Sigmoid colon (tissue), 4 donors: ENCODE data around the gene BIRC2.

ENCODE experiments used
- POLR2A ChIP-seq, 2 donors: fragments of 450-650 bp; IDR thresholded peaks; one replicate each; pipeline ENCODE4 v1.6.1; 2016; ENCODE audit warnings: antibody characterized with exemption in 2 of 2, mild to moderate bottlenecking in 2 of 2, moderate library complexity in 2 of 2
- POLR2AphosphoS5 ChIP-seq, 4 donors: sonication (generic); formaldehyde crosslinking; IDR thresholded peaks; one replicate each; pipeline ENCODE4 v1.6.1; 2017; ENCODE audit warnings: antibody characterized with exemption in 4 of 4
- TF ChIP-seq, protein P1 (sequence below), 4 experiments: fragments of 450-650 bp in 3 of 4; fragments of 200-600 bp in 1 of 4; IDR thresholded peaks; one replicate each; pipeline ENCODE4 v1.5.1; 2016 to 2019; ENCODE audit warnings: antibody characterized with exemption in 4 of 4, mild to moderate bottlenecking in 3 of 4, moderate library complexity in 2 of 4

- TF ChIP-seq, protein P1, sequence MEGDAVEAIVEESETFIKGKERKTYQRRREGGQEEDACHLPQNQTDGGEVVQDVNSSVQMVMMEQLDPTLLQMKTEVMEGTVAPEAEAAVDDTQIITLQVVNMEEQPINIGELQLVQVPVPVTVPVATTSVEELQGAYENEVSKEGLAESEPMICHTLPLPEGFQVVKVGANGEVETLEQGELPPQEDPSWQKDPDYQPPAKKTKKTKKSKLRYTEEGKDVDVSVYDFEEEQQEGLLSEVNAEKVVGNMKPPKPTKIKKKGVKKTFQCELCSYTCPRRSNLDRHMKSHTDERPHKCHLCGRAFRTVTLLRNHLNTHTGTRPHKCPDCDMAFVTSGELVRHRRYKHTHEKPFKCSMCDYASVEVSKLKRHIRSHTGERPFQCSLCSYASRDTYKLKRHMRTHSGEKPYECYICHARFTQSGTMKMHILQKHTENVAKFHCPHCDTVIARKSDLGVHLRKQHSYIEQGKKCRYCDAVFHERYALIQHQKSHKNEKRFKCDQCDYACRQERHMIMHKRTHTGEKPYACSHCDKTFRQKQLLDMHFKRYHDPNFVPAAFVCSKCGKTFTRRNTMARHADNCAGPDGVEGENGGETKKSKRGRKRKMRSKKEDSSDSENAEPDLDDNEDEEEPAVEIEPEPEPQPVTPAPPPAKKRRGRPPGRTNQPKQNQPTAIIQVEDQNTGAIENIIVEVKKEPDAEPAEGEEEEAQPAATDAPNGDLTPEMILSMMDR (IDR thresholded peaks at IDR 0.05) = no peak
- no peak for TF ChIP-seq POLR2AphosphoS5 (IDR thresholded peaks at IDR 0.05)
- TF ChIP-seq POLR2A (IDR thresholded peaks at IDR 0.05) = no peak
Measured at GRCh38 chr11:102343809-102344208, 3.2 kb upstream of the BIRC2 start.
